GM12865 (cell line): ENCODE results near the gene ATP6V0C.

Source experiments
- DNase-seq: peaks from one replicate; pipeline ENCODE4 v3.0.0; 2010; ENCODE audit warnings: low read depth
- H3K4me3 ChIP-seq: 2 replicates; pipeline ENCODE4 v1.5.1; 2011; ENCODE audit warnings: mild to moderate bottlenecking, low read depth, low read length, control low read depth
- CTCF ChIP-seq: IDR thresholded peaks from 2 replicates; pipeline ENCODE4 v1.5.1; 2011; ENCODE audit warnings: low read length, control low read depth, low read depth, inconsistent platforms; ENCODE audit not compliant: insufficient read depth; ENCODE audit errors: missing control alignments

Gene ATP6V0C

GRCh38 chr16:2481676-2482075 is 32.1 kb upstream of the ATP6V0C start:
- DNase-seq, result no peak
- no peak for TF ChIP-seq CTCF
- H3K4me3 ChIP-seq, result no peak overlapping the region

- H3K4me3 ChIP-seq, result no peak overlapping the region
- TF ChIP-seq CTCF, result no peak
Measured at GRCh38 chr16:2482249-2482648, 31.5 kb upstream of the ATP6V0C start.

GRCh38 chr16:2482708-2483534 is 30.8 kb upstream of the ATP6V0C start:
- H3K4me3 ChIP-seq, result no peak overlapping the region
- TF ChIP-seq CTCF, result no peak
- no peak for DNase-seq

More at GRCh38 chr16:2482249-2482648, 31.5 kb upstream of the ATP6V0C start:
- DNase-seq, result no peak

- DNase-seq, result no peak
- no peak for TF ChIP-seq CTCF
- H3K4me3 ChIP-seq, result no peak overlapping the region
Measured at GRCh38 chr16:2483939-2484897, 29.5 kb upstream of the ATP6V0C start.

GRCh38 chr16:2484898-2485508 is 28.7 kb upstream of the ATP6V0C start:
- TF ChIP-seq CTCF, result no peak
- no peak overlapping the region for H3K4me3 ChIP-seq
- DNase-seq, result no peak

- no peak for DNase-seq
- no peak overlapping the region for H3K4me3 ChIP-seq
- TF ChIP-seq CTCF, result no peak
Measured at GRCh38 chr16:2485811-2486507, 27.8 kb upstream of the ATP6V0C start.
